GM12878 (cell line): ENCODE measurements around the gene C17orf78. TPM values are rescaled to one million over a fixed set of nuclear protein-coding genes. Genes with fewer than 3 reads are reported as not detected.

Experiments
- ATAC-seq: fragments of 200-7000 bp; cut with Tn5 transposase; 3 replicates; pipeline ENCODE4 v1.9.1; 2020; ENCODE audit warnings: mild to moderate bottlenecking, moderate library complexity
- BruUV-seq: library from RNA; stranded (reverse); fragments of 400-500 nt; replicated peaks from 2 replicates; lab custom pipeline; 2021; lab: Mats Ljungman, UMichigan
- CTCF ChIA-PET: fragments of 300-600 bp; sonication (Branson Sonifier 250); formaldehyde crosslinking; extraction: SDS; loops from one replicate; lab custom pipeline; 2021; ENCODE audit warnings: inconsistent platforms; lab: Yijun Ruan, JAX
- POLR2A ChIA-PET: fragments of 350-600 bp; formaldehyde crosslinking; extraction: SDS; loops from one replicate; lab custom pipeline; 2021; ENCODE audit warnings: inconsistent platforms; lab: Charles Lee
- RAD21 ChIA-PET: fragments of 300-600 bp; sonication (Branson Sonifier 250); formaldehyde crosslinking; loops from one replicate; lab custom pipeline; 2023; ENCODE audit warnings: antibody characterized with exemption; ENCODE audit not compliant: unreplicated experiment; lab: Charles Lee
- SMC1A ChIA-PET: fragments of 300-600 bp; sonication (Branson Sonifier 250); formaldehyde crosslinking; loops from one replicate; lab custom pipeline; 2023; ENCODE audit not compliant: unreplicated experiment, uncharacterized antibody; lab: Charles Lee
- DNase-seq: peaks from one replicate; pipeline ENCODE4 v3.0.0-alpha.2; 2011; ENCODE audit warnings: low read depth, low spot score
- FAIRE-seq: peaks from 3 replicates; lab custom pipeline; 2011; peaks lifted over from hg19 to GRCh38; lab: Jason Lieb, UNC
- H2AFZ ChIP-seq: 2 replicates; pipeline ENCODE4 v1.6.0; 2011; ENCODE audit warnings: low read depth, low read length, control low read depth; ENCODE audit not compliant: control insufficient read depth
- H3K27ac ChIP-seq: 2 replicates; pipeline ENCODE4 v1.5.1; 2011; ENCODE audit warnings: control low read depth; ENCODE audit not compliant: control insufficient read depth, insufficient read depth
- H3K27me3 ChIP-seq, 2 experiments: replicated peaks in 1 of 2; 2 replicates each; pipeline versions ENCODE4 v1.6.0 to v1.6.1; 2011; ENCODE audit warnings: low read length in 1 of 2; ENCODE audit not compliant: control insufficient read depth in 2 of 2, insufficient read depth in 2 of 2
- H3K36me3 ChIP-seq, 2 experiments: 2 replicates each; pipeline ENCODE4 v1.5.1; 2011; ENCODE audit warnings: low read length in 1 of 2; ENCODE audit not compliant: control insufficient read depth in 2 of 2, insufficient read depth in 2 of 2
- H3K4me1 ChIP-seq: 2 replicates; pipeline ENCODE4 v1.6.1; 2011; ENCODE audit warnings: mild to moderate bottlenecking, low read length, moderate library complexity, mixed read lengths; ENCODE audit not compliant: control insufficient read depth, insufficient read depth
- H3K4me2 ChIP-seq: 2 replicates; pipeline ENCODE4 v1.6.0; 2011; ENCODE audit warnings: control low read depth; ENCODE audit not compliant: control insufficient read depth, insufficient read depth
- H3K4me3 ChIP-seq: fragments of 200-600 bp; sonication (generic); 2 replicates; pipeline ENCODE4 v1.5.1; 2016
- H3K79me2 ChIP-seq: 2 replicates; pipeline ENCODE4 v1.6.0; 2011; ENCODE audit warnings: low read length; ENCODE audit not compliant: control insufficient read depth, insufficient read depth
- H3K9ac ChIP-seq: 2 replicates; pipeline ENCODE4 v1.8.0; 2011; ENCODE audit warnings: low read length, control low read depth, mixed read lengths; ENCODE audit not compliant: control insufficient read depth, insufficient read depth
- H3K9me3 ChIP-seq: replicated peaks from 3 replicates; pipeline ENCODE4 v1.5.1; 2011; ENCODE audit warnings: mild to moderate bottlenecking, low read length; ENCODE audit not compliant: control insufficient read depth, insufficient read depth
- H4K20me1 ChIP-seq: 2 replicates; pipeline ENCODE4 v1.6.0; 2011; ENCODE audit not compliant: control insufficient read depth, insufficient read depth
- CBFB ChIP-seq: IDR thresholded peaks from 2 replicates; pipeline ENCODE4 v1.6.1; 2016; ENCODE audit warnings: antibody characterized with exemption, low read depth
- CEBPZ ChIP-seq: fragments of 150-350 bp; IDR thresholded peaks from 2 replicates; pipeline ENCODE4 v1.6.1; 2016; ENCODE audit warnings: low read depth, low read length
- HDAC6 ChIP-seq: fragments of 200-600 bp; sonication (generic); IDR thresholded peaks from one replicate; pipeline ENCODE4 v1.8.0; 2017; ENCODE audit warnings: antibody characterized with exemption; ENCODE audit not compliant: unreplicated experiment
- PAX5 ChIP-seq: IDR thresholded peaks from 2 replicates; pipeline ENCODE4 v1.6.1; 2011; ENCODE audit warnings: low read depth, low read length, borderline replicate concordance
- PRDM15 ChIP-seq: fragments of 450-650 bp; formaldehyde crosslinking; IDR thresholded peaks from 2 replicates; pipeline ENCODE4 v1.4.0; 2020; ENCODE audit warnings: mild to moderate bottlenecking, moderate library complexity
- RB1 ChIP-seq: fragments of 450-650 bp; formaldehyde crosslinking; IDR thresholded peaks from 2 replicates; pipeline ENCODE4 v1.6.1; 2017; ENCODE audit warnings: mild to moderate bottlenecking, borderline replicate concordance
- RELB ChIP-seq: fragments of 450-650 bp; IDR thresholded peaks from 2 replicates; pipeline ENCODE4 v1.6.1; 2017; ENCODE audit warnings: low read depth, mild to moderate bottlenecking, moderate library complexity
- SUZ12 ChIP-seq: fragments of 200-600 bp; sonication (generic); IDR thresholded peaks from one replicate; pipeline ENCODE4 v1.6.1; 2018; ENCODE audit warnings: antibody characterized with exemption, mild to moderate bottlenecking; ENCODE audit not compliant: unreplicated experiment
- ZNF24 ChIP-seq: fragments of 450-650 bp; IDR thresholded peaks from 2 replicates; pipeline ENCODE4 v1.6.1; 2017; ENCODE audit warnings: antibody characterized with exemption, mild to moderate bottlenecking
- WGBS: methylation state at CpG from one replicate; pipeline ENCODE4 v1.1.6; 2016; ENCODE audit warnings: low lambda C conversion rate; ENCODE audit not compliant: insufficient replicate concordance, insufficient coverage; ENCODE audit errors: missing lambda C conversion rate; 5-methylcytosine and 5-hydroxymethylcytosine counted together
- in situ Hi-C: fragments of 300-500 bp; cut with MboI; formaldehyde crosslinking; loops from 9 replicates; pipeline ENCODE4 v1.14.3; 2018; ENCODE audit warnings: mixed read lengths
- intact Hi-C: fragments of 100-400 bp; cut with micrococcal nuclease; formaldehyde crosslinking; loops from one replicate; pipeline ENCODE4 v1.14.2; 2022; ENCODE audit not compliant: unreplicated experiment
- polyA plus RNA-seq, 11 experiments: library from polyadenylated mRNA; depleted of rRNA in 4 of 11; unstranded in 6 of 11; stranded (reverse) in 5 of 11; fragments of >200 nt; fragmentation: Nextera tagmentation in 4 of 11; fragmentation: Illumina TruSeq in 1 of 11; extraction: Ambion mirVana in 4 of 11; extraction: Trizol in 1 of 11; gene quantifications; 1 replicate in 1 of 11; 2 replicates in 10 of 11; pipeline versions ENCODE4 v1.2.1 to v1.2.3, GENCODE V29; 2011 to 2016; ENCODE audit warnings: inconsistent platforms in 2 of 11, missing spikeins in 2 of 11, low read depth in 1 of 11
- total RNA-seq, 4 experiments: library from RNA; depleted of rRNA in 3 of 4; stranded (reverse); fragments of >200 nt in 3 of 4; fragmentation: Illumina TruSeq in 1 of 4; extraction: Trizol in 1 of 4; gene quantifications; 2 replicates each; pipeline versions ENCODE4 v1.2.1 to v1.2.3, GENCODE V29; 2013 to 2021

Gene C17orf78
- total and polyA plus RNA-seq, 10 of the 15 experiments (the other 5 are each of a cell fraction or from before 2014, with no cell fraction given) = 0.10 TPM; not detected in 9

- TF ChIP-seq RELB = no peak
Observed at GRCh38 chr17:37327341-37328090, 48.3 kb upstream of the C17orf78 start (continued).

- Histone ChIP-seq H3K36me3 (peaks cover 2 to 3% of the 10 kb centered on the region in 2 experiments; a peak in 2 of 4 replicates), H4K20me1 (no peaks in the 10 kb centered on the region), H3K4me3 (no peak overlapping the region), H3K27me3 (no peaks in the 10 kb centered on the region), H3K4me1 (no peaks in the 10 kb centered on the region), H3K4me2 (no peak overlapping the region), H3K9me3 (no peaks in the 10 kb centered on the region), H3K79me2 (no peaks in the 10 kb centered on the region; the same call in 1 of the 2 replicates), H2AFZ (no peak overlapping the region), H3K27ac (no peak overlapping the region), H3K9ac (no peak overlapping the region)
- TF ChIP-seq PAX5 (no peak), CEBPZ (no peak), ZNF24 (no peak), RB1 (no peak), SUZ12 (no peak), HDAC6 (no peak), CBFB (no peak), PRDM15 (no peak)
- CTCF ChIA-PET = interaction anchor here (1.7 kb wide), 1 partner anchor 35 kb away, joined by 5 read pairs; no protein-coding TSS in a partner anchor
- SMC1A ChIA-PET = interaction anchor here (0.9 kb wide), 1 partner anchor 59 kb away, joined by 4 read pairs; no protein-coding TSS in a partner anchor
- FAIRE-seq = no peak
- POLR2A ChIA-PET = interaction anchor here (0.6 to 1.5 kb wide), 2 partner anchors 9 to 1412 kb away, joined by 4 read pairs; no protein-coding TSS in a partner anchor
- DNase-seq = no peak
- ATAC-seq = no peak
- in situ Hi-C loops (no loop called here), intact Hi-C loops (no loop called here)
- WGBS = no CpG with 5 or more reads among the region's 3 CpGs
- BruUV-seq = no TSS peak
- RAD21 ChIA-PET = no interaction called here
Observed at GRCh38 chr17:37338847-37339246, 36.9 kb upstream of the C17orf78 start.
